Hepatocyte (in vitro differentiated cells): ENCODE results near the gene POLR1H. TPM values are rescaled to one million over a fixed set of nuclear protein-coding genes. Genes with fewer than 3 reads are reported as not detected.

Experiments
- DNase-seq: peaks from one replicate; pipeline ENCODE4 v3.0.0-alpha.2; 2016; ENCODE audit warnings: low spot score
- H2AFZ ChIP-seq: fragments of 200-600 bp; sonication (generic); 2 replicates; pipeline ENCODE4 v1.6.0; 2016; ENCODE audit warnings: antibody characterized with exemption, mild to moderate bottlenecking
- H3K27ac ChIP-seq: fragments of 200-600 bp; sonication (generic); 2 replicates; pipeline ENCODE4 v1.5.1; 2016; ENCODE audit warnings: mild to moderate bottlenecking
- H3K27me3 ChIP-seq: fragments of 200-600 bp; sonication (generic); 2 replicates; pipeline ENCODE4 v1.6.1; 2016
- H3K36me3 ChIP-seq: fragments of 200-600 bp; sonication (generic); replicated peaks from 2 replicates; pipeline ENCODE4 v1.5.1; 2016; ENCODE audit warnings: low read depth; ENCODE audit not compliant: insufficient read depth
- H3K4me1 ChIP-seq: fragments of 200-600 bp; sonication (generic); 2 replicates; pipeline ENCODE4 v1.5.1; 2016; ENCODE audit warnings: mild to moderate bottlenecking, moderate library complexity; ENCODE audit not compliant: insufficient read depth
- H3K4me2 ChIP-seq: fragments of 200-600 bp; sonication (generic); 2 replicates; pipeline ENCODE4 v1.6.0; 2016
- H3K4me3 ChIP-seq: fragments of 200-600 bp; sonication (generic); 2 replicates; pipeline ENCODE4 v1.5.1; 2016; ENCODE audit warnings: mild to moderate bottlenecking
- H3K79me2 ChIP-seq: fragments of 200-600 bp; sonication (generic); 2 replicates; pipeline ENCODE4 v1.6.0; 2017; ENCODE audit warnings: mild to moderate bottlenecking
- H3K9me2 ChIP-seq: fragments of 200-600 bp; sonication (generic); replicated peaks from 2 replicates; pipeline ENCODE4 v1.6.0; 2017; ENCODE audit warnings: mild to moderate bottlenecking; ENCODE audit not compliant: insufficient read depth
- H3K9me3 ChIP-seq: fragments of 200-600 bp; sonication (generic); 2 replicates; pipeline ENCODE4 v1.5.1; 2016; ENCODE audit warnings: low read depth, mild to moderate bottlenecking
- H4K20me1 ChIP-seq: fragments of 200-600 bp; sonication (generic); 2 replicates; pipeline ENCODE4 v1.6.0; 2016; ENCODE audit warnings: mild to moderate bottlenecking; ENCODE audit not compliant: insufficient read depth, poor library complexity, severe bottlenecking
- CTCF ChIP-seq: fragments of 200-600 bp; sonication (generic); IDR thresholded peaks from 2 replicates; pipeline ENCODE4 v1.5.1; 2016; ENCODE audit warnings: antibody characterized with exemption, mild to moderate bottlenecking; ENCODE audit not compliant: poor library complexity
- EZH2 ChIP-seq: fragments of 200-600 bp; sonication (generic); IDR thresholded peaks from 2 replicates; pipeline ENCODE4 v1.6.1; 2016; ENCODE audit warnings: antibody characterized with exemption, mild to moderate bottlenecking, borderline replicate concordance
- EZH2phosphoT487 ChIP-seq: fragments of 200-600 bp; sonication (generic); IDR thresholded peaks from one replicate; pipeline ENCODE4 v1.6.1; 2018; ENCODE audit warnings: antibody characterized with exemption, mild to moderate bottlenecking, low read depth, moderate library complexity; ENCODE audit not compliant: unreplicated experiment, severe bottlenecking
- WGBS: methylation state at CpG from one replicate; pipeline ENCODE4 v1.1.6; 2016; ENCODE audit warnings: low lambda C conversion rate; ENCODE audit errors: missing lambda C conversion rate; 5-methylcytosine and 5-hydroxymethylcytosine counted together
- polyA plus RNA-seq: library from polyadenylated mRNA; unstranded; fragments of >200 nt; fragmentation: Nextera tagmentation; extraction: Ambion mirVana; gene quantifications from 2 replicates; pipeline ENCODE4 v1.2.1, GENCODE V29; 2016
- total RNA-seq: library from RNA; depleted of rRNA; stranded (reverse); fragments of >200 nt; gene quantifications from 2 replicates; pipeline ENCODE4 v1.2.3, GENCODE V29; 2014

The POLR1H gene
- total and polyA plus RNA-seq, 2 experiments from 2014 or later = 21.3 to 34.8 TPM

GRCh38 chr6:30041221-30041620, 19.8 kb upstream of the POLR1H start:
- Histone ChIP-seq H3K4me1 (no peaks in the 10 kb centered on the region), H4K20me1 (no peaks in the 10 kb centered on the region), H3K4me3 (no peak overlapping the region), H3K9me3 (no peaks in the 10 kb centered on the region), H3K27me3 (no peaks in the 10 kb centered on the region), H3K4me2 (no peak overlapping the region), H3K36me3 (no peaks in the 10 kb centered on the region), H3K27ac (no peak overlapping the region), H3K79me2 (no peaks in the 10 kb centered on the region), H3K9me2 (no peaks in the 10 kb centered on the region), H2AFZ (no peak overlapping the region)
- WGBS = 86% methylated on average over 6 of the region's 6 CpGs
- TF ChIP-seq EZH2 = no peak
- no peak for TF ChIP-seq CTCF
- no peak for TF ChIP-seq EZH2phosphoT487
- no peak for DNase-seq

- no peaks in the 10 kb centered on the region for H3K79me2 ChIP-seq
- H3K27me3 ChIP-seq = no peaks in the 10 kb centered on the region
- H2AFZ ChIP-seq = no peak overlapping the region
- no peak overlapping the region for H3K4me3 ChIP-seq
- H3K9me2 ChIP-seq = no peaks in the 10 kb centered on the region
- H3K4me2 ChIP-seq = no peak overlapping the region
- no peaks in the 10 kb centered on the region for H4K20me1 ChIP-seq
- no peak for TF ChIP-seq EZH2phosphoT487
- no peaks in the 10 kb centered on the region for H3K4me1 ChIP-seq
- no peak for DNase-seq
- no peaks in the 10 kb centered on the region for H3K9me3 ChIP-seq
- 73% methylated on average over 4 of the region's 4 CpGs for WGBS
- no peaks in the 10 kb centered on the region for H3K36me3 ChIP-seq
- H3K27ac ChIP-seq = no peak overlapping the region
These were observed 19.2 kb upstream of the POLR1H start for GRCh38 chr6:30041821-30042220.

GRCh38 chr6:30042476-30042875, 18.6 kb upstream of the POLR1H start:
- DNase-seq = no peak
- Histone ChIP-seq H3K4me2 (no peak overlapping the region), H3K36me3 (no peaks in the 10 kb centered on the region), H3K4me3 (no peak overlapping the region), H3K79me2 (no peaks in the 10 kb centered on the region), H4K20me1 (no peaks in the 10 kb centered on the region), H3K9me3 (no peaks in the 10 kb centered on the region), H3K4me1 (no peaks in the 10 kb centered on the region), H3K9me2 (no peaks in the 10 kb centered on the region), H2AFZ (no peak overlapping the region), H3K27ac (no peak overlapping the region), H3K27me3 (no peaks in the 10 kb centered on the region)
- WGBS = 96% methylated on average over 1 of the region's 1 CpG
- TF ChIP-seq EZH2phosphoT487 (no peak), CTCF (no peak), EZH2 (no peak)

- Histone ChIP-seq H3K9me2 (no peaks in the 10 kb centered on the region), H3K36me3 (no peaks in the 10 kb centered on the region), H3K4me3 (no peak overlapping the region), H2AFZ (no peak overlapping the region), H3K9me3 (no peaks in the 10 kb centered on the region), H3K4me2 (no peak overlapping the region), H3K27ac (no peak overlapping the region), H3K27me3 (no peaks in the 10 kb centered on the region), H3K79me2 (no peaks in the 10 kb centered on the region), H4K20me1 (no peaks in the 10 kb centered on the region), H3K4me1 (no peaks in the 10 kb centered on the region)
- TF ChIP-seq EZH2phosphoT487 (no peak), EZH2 (no peak), CTCF (no peak)
- WGBS = 57% methylated on average over 1 of the region's 1 CpG
- DNase-seq = no peak
These were observed 18.2 kb upstream of the POLR1H start for GRCh38 chr6:30042914-30043313.
